Lung (tissue), 12 donors: Measurements from ENCODE around the gene FAM228B. TPM values are rescaled to one million over a fixed set of nuclear protein-coding genes. Genes with fewer than 3 reads are reported as not detected.

ENCODE experiments used
- ATAC-seq: fragments of 200-7000 bp; cut with Tn5 transposase; one replicate; pipeline ENCODE4 v1.9.1; 2020; ENCODE audit warnings: moderate number of reproducible peaks; ENCODE audit not compliant: insufficient read depth, low FRiP score
- DNase-seq, 3 donors: peaks; one replicate each; pipeline ENCODE4 v3.0.0-alpha.2; 2013 to 2017
- H3K27ac ChIP-seq, 2 donors: one replicate each; pipeline ENCODE4 v1.5.1; 2013; ENCODE audit warnings: mild to moderate bottlenecking in 2 of 2, moderate library complexity in 2 of 2, control low read depth in 1 of 2, inconsistent platforms in 1 of 2, low read depth in 1 of 2, low read length in 1 of 2
- H3K27me3 ChIP-seq, 3 donors: one replicate each; pipeline ENCODE4 v1.5.1; 2013; ENCODE audit warnings: low read length in 2 of 3; ENCODE audit not compliant: control insufficient read depth in 3 of 3, insufficient read depth in 3 of 3
- H3K36me3 ChIP-seq, 4 donors: one replicate each; pipeline ENCODE4 v1.5.1; 2013; ENCODE audit warnings: low read length in 4 of 4, mild to moderate bottlenecking in 1 of 4, moderate library complexity in 1 of 4; ENCODE audit not compliant: control insufficient read depth in 4 of 4, insufficient read depth in 4 of 4
- H3K4me1 ChIP-seq, 5 donors: one replicate each; pipeline ENCODE4 v1.5.1; 2013; ENCODE audit warnings: low read length in 5 of 5, mild to moderate bottlenecking in 2 of 5, moderate library complexity in 1 of 5; ENCODE audit not compliant: control insufficient read depth in 5 of 5, insufficient read depth in 5 of 5
- H3K4me3 ChIP-seq: one replicate; pipeline ENCODE4 v1.5.1; 2013; ENCODE audit warnings: mild to moderate bottlenecking, control low read depth, moderate library complexity
- H3K9ac ChIP-seq, 2 donors: one replicate each; pipeline ENCODE4 v1.5.1; 2013; ENCODE audit warnings: low read length in 2 of 2, control low read depth in 1 of 2; ENCODE audit not compliant: insufficient read depth in 1 of 2
- H3K9me3 ChIP-seq, 4 donors: one replicate each; pipeline ENCODE4 v1.5.1; 2013; ENCODE audit warnings: low read length in 3 of 4, mild to moderate bottlenecking in 1 of 4, moderate library complexity in 1 of 4; ENCODE audit not compliant: control insufficient read depth in 4 of 4, insufficient read depth in 3 of 4
- WGBS, 2 donors: extraction: QIAGEN DNeasy Blood & Tissue Kit; methylation state at CpG; one replicate each; pipeline ENCODE4 v1.1.7; 2013; 5-methylcytosine and 5-hydroxymethylcytosine counted together
- polyA plus RNA-seq, 2 donors: library from polyadenylated mRNA; stranded (reverse); fragments of 200-250 nt; gene quantifications; one replicate each; pipeline ENCODE4 v1.2.1, GENCODE V29; 2013
- total RNA-seq, 2 donors: library from RNA; depleted of rRNA in 1 of 2; stranded (reverse); fragments of >200 nt in 1 of 2; gene quantifications; one replicate each; pipeline ENCODE4 v1.2.1, GENCODE V29; 2014 to 2021
- TF ChIP-seq, protein P1 (sequence below): IDR thresholded peaks from 2 replicates; pipeline ENCODE4 v1.5.1; 2012; ENCODE audit warnings: mild to moderate bottlenecking; ENCODE audit errors: control extremely low read depth, extremely low read depth
- donor health status: control.
- donor health status: control.
- donor health status: Bipolar disorder and iron deficiency.
- donor health status: healthy.
- donor health status: DM: yes; HTN: yes; CAD: no.

The FAM228B gene
- total and polyA plus RNA-seq, 4 donors, result 5.0 to 35.4 (median 22.0) TPM

DNA sequence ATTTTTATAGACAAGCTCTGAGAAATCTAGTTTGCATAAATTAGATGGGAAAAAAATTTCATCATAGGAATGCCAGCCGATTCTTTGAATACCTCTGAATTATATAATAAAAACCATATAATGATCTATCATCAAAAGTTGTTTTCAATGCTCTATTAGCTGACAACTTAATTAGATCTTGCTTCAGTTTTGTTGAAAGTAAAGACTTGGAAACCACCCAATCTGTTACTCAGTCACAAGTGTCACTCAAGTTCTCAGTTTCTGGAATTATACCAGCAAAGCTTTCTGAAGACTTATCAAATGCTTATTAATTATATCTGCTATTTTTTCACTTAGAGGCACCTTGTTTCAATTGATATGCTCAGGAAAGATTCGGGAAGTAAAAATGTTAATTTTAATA lies 21.3 kb upstream of the FAM228B start:
- H3K27me3 ChIP-seq, result no peaks in the 10 kb centered on the region
- WGBS, 2 donors, result 68% methylated on average over 2 of the region's 2 CpGs

DNA sequence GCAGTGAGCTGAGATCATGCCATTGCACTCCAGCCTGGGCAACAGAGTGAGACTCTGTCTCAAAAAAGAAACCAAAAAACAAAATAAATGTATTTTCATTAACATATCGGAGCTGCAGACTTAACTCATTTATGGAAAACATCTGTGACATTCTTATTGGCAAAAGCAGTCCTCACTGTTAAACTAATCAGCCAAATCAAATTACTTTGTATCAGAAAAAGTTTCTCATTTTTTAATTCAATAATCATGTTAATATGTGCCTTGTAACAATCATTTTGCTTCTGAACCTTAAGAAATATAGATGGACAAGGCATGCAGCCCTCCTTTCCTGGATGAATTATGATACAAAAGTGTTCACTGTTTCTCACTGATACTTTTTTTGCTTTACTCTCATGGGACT lies 20.6 kb upstream of the FAM228B start:
- H3K27me3 ChIP-seq, result no peaks in the 10 kb centered on the region
- no peak overlapping the region for H3K9ac ChIP-seq
- no peak for DNase-seq
- TF ChIP-seq, protein P1, sequence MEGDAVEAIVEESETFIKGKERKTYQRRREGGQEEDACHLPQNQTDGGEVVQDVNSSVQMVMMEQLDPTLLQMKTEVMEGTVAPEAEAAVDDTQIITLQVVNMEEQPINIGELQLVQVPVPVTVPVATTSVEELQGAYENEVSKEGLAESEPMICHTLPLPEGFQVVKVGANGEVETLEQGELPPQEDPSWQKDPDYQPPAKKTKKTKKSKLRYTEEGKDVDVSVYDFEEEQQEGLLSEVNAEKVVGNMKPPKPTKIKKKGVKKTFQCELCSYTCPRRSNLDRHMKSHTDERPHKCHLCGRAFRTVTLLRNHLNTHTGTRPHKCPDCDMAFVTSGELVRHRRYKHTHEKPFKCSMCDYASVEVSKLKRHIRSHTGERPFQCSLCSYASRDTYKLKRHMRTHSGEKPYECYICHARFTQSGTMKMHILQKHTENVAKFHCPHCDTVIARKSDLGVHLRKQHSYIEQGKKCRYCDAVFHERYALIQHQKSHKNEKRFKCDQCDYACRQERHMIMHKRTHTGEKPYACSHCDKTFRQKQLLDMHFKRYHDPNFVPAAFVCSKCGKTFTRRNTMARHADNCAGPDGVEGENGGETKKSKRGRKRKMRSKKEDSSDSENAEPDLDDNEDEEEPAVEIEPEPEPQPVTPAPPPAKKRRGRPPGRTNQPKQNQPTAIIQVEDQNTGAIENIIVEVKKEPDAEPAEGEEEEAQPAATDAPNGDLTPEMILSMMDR, result no peak
- H3K9me3 ChIP-seq, result no peaks in the 10 kb centered on the region
- ATAC-seq, result no peak
- no peak overlapping the region for H3K4me3 ChIP-seq
- H3K4me1 ChIP-seq, result no peaks in the 10 kb centered on the region
- no peak overlapping the region for H3K27ac ChIP-seq
- WGBS, 2 donors, result 95 to 97% methylated on average over 1 of the region's 1 CpG
- H3K36me3 ChIP-seq, result peaks cover 0 to 10% (median 0%) of the 10 kb centered on the region in 4 donors

More for the DNA sequence above, 21.3 kb upstream of the FAM228B start:
- DNase-seq (no peak), ATAC-seq (no peak)
- TF ChIP-seq, protein P1, result no peak
- Histone ChIP-seq H3K27ac (no peak overlapping the region), H3K9ac (no peak overlapping the region), H3K4me1 (no peaks in the 10 kb centered on the region), H3K9me3 (no peaks in the 10 kb centered on the region), H3K36me3 (peaks cover 0 to 10% (median 0%) of the 10 kb centered on the region in 4 donors), H3K4me3 (no peak overlapping the region)

DNA sequence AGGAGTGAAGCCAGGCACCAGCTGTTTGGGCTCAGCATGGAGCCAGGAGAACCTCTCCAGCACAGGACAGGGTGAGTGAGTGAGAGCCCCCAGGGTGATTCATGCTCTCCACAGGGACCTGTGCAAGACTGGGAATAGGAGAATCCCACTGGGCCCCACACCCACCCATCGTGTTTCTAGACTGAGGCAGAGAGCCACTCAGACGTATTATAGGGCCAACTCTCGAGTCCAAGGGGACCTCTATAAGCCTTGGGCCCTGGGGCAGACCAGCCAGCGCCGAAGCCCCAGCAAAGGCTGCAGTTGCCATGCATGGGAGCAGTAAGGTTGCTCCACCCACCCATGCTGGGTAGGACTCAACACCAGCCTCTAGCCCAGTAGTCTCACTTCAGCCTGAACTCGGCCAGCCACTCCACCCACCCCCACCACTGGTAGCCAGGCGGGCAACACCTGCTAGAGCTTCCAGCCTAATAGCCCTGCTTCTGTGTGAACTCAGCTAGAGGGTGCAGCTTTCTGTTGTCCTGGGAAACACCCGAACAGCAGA lies 19.1 kb upstream of the FAM228B start:
- WGBS, 2 donors, result 96 to 97% methylated on average over 8 of the region's 8 CpGs
- Histone ChIP-seq H3K36me3 (peaks cover 0 to 10% (median 0%) of the 10 kb centered on the region in 4 donors), H3K27me3 (no peaks in the 10 kb centered on the region), H3K27ac (no peak overlapping the region), H3K4me1 (no peaks in the 10 kb centered on the region), H3K4me3 (no peak overlapping the region), H3K9me3 (peaks cover 0 to 3% (median 0%) of the 10 kb centered on the region in 4 donors), H3K9ac (no peak overlapping the region)
- TF ChIP-seq, protein P1, result no peak
- DNase-seq, result no peak
- no peak for ATAC-seq

DNA sequence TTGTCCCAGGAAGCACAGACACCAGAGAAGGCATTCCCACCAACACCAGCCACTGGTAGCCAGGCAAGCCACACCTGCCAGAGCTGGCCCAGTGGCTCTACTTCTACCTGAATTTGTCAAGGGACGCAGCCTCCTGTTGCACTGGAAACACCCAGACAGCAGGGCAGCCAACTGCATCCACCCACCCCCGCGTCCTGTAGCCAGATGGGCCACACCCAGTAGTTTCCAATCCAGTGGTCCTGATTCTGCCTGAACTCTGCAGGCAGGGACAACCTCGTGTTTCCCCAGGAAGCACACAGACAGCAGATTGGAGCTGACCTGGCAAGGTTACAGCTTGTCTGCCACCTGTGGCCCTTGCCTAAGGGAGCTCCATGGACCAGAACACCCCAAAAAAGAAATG lies 18.4 kb upstream of the FAM228B start:
- 75 to 78% methylated on average over 4 of the region's 4 CpGs for WGBS, 2 donors
- Histone ChIP-seq H3K36me3 (peaks cover 0 to 10% (median 0%) of the 10 kb centered on the region in 4 donors), H3K4me1 (no peaks in the 10 kb centered on the region), H3K4me3 (no peak overlapping the region), H3K27me3 (no peaks in the 10 kb centered on the region), H3K27ac (no peak overlapping the region), H3K9ac (no peak overlapping the region), H3K9me3 (peaks cover 0 to 3% (median 0%) of the 10 kb centered on the region in 4 donors)
- TF ChIP-seq, protein P1, result no peak
- ATAC-seq, result no peak
- DNase-seq, result no peak
